HG03457 (cell line): ENCODE results near the gene IFRD1.

Experiments
- ATAC-seq: cut with Tn5 transposase; IDR thresholded peaks from one replicate; pipeline ENCODE4 v1.9.1; 2021; ENCODE audit warnings: moderate number of reproducible peaks; ENCODE audit not compliant: unreplicated experiment

IFRD1 gene

DNA sequence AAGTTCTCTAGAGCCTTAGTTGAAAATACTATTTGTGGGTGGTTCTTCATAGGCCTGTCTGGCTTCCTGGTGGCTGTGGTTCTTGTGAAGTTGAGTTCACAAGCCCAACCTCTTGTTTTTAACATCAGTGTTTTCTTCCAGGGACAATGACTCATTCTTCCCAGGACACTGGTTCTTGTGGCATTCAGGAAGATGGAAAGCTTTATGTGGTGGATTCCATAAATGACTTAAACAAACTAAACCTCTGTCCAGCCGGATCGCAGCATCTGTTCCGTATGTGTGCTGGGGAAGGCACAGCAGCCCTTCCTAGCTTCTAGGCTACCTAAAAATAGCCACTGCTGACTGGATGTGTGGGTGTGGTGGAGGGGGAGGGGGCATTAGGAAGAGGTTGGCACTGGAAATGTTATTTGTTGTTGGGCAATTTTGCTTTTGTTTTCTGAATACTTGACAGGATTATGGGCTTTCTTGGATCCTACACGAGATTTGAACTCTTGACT is 34.5 kb downstream of the IFRD1 start:
- ATAC-seq = no peak

DNA sequence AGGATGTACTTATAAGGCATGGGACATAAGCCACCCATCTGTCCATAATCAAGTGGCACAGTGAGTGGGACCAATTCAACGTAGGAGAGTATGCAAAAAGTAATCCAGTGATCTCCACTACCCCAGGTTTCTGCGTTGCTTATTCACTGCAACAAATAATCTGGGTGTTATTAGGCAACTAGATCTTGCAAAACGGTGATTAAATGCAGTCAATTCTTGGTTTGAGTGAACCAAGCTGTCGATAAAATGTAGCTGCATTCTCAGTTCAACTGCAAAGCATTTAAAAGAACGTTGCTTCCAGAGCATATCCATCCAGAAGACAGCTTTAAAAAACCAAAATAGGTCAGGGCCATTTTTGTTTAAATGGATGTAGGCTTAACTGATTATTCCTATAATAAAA is 35.5 kb downstream of the IFRD1 start:
- ATAC-seq = no peak

DNA sequence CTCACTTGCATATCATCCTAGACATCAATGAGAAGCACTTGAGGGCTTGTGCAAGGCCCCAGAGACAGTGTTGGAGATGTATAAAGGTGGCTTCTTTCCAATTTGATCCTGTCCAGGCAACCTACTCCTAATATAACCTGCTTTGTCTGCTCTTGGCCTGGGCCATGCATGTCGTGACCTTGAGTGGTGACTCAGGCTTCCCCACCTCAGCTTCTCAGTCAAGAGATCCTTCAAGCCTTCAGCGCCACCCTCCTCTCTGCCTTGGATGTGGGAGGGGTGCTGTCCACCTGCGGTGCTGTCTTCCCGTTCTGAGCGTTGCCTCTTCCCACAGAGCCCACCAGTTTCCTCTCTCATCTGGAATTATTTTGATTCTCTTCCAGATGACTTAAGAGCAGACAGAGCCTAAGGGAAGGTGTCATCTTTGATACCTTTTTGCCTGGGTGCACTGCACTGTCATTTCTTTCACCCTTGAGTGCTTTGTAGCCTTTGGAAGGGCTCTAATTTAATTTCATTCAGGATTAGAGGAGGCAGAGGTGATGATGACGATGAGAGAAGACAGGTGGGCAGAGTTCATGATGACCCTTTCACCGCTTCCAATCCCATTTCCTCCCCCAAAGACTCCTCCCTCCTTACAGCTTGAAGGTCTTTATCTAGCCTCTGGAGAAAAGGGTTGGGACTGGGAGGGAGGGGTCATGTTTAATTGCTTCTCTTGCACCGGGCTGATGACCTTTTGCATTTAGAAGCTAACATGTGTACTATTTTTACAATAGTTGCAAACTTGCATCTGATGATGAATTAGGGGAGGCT is 37.4 kb downstream of the IFRD1 start:
- no peak for ATAC-seq

DNA sequence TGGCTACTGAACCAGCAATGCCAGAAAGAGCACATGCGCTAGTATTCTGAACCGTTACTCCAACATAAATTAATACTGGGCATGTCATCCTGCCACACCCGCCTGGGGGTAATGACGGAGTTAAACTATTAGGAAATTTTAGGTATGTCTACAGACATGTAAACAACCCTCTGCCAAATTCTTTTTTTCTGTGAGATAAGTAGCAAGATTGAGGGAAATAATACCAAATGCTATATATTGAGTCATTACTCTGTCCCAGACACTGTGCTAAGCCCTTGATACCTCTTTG is 37.9 kb downstream of the IFRD1 start:
- ATAC-seq = no peak

DNA sequence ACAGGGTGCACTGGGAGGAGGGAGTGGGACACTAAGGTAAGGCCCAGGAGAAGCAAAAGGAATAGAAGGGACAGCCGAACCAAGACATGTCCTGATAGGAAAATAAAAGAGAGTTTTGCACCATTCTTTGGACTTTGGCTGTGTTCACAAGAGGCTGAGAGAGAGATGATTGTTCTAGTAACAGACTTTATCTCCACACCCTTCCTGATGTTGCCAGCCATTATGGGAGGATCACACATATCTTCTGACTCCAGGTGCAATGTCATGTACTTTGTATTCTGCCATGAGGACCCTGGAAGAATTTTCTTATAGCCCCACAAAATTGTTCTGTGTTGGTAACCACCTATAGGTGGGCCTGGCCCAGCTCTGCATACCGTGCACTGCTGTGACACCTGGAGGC is 41.9 kb downstream of the IFRD1 start:
- ATAC-seq = no peak

DNA sequence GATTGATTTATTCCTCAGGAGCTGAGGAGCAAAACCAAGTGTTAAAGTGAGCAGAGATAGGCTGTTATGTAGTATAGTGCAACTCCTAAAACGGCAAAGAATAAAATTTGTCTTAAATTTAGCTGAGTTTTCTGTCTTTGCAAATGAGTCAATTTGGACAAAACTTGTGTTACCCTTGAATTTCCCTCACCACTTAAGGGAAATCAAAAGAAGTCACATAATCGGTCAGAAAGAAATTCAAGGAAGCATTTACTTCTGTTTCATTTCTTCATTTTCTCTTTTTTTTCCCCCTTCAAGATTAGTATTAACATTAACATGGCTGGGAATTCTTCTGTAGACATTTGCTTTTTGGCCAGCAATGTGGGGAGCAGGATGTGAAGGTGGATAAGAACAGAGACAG is 44.4 kb downstream of the IFRD1 start:
- ATAC-seq = no peak

DNA sequence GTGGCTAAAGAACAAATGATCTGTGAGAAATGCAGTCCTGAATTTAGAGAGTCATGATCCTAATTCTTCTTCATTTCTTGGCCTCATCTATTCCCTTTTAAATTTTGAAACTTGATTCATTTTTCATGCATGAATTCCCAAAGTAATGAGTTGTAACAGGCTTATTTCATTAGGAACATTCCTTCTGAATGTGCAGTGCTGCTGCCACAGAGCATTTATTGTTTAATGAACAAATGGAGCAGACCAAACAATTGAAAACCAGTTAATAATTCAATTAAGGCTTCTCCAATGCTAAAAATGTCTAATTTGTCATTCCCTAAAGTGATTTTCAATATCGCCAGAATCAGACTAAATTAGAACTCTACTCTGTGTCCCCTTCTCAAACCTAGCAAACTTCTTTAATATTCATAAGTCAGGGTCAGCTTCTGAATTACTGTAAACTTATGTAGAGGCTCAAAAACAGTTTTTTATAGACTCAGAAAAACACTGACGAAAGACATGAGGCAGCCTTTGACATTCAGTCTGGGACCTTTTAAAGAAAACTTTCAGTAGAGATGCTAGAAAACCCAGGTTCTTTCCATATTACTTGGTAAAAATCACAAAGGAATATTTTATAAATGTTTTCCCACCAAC is 45.0 kb downstream of the IFRD1 start:
- ATAC-seq = no peak

DNA sequence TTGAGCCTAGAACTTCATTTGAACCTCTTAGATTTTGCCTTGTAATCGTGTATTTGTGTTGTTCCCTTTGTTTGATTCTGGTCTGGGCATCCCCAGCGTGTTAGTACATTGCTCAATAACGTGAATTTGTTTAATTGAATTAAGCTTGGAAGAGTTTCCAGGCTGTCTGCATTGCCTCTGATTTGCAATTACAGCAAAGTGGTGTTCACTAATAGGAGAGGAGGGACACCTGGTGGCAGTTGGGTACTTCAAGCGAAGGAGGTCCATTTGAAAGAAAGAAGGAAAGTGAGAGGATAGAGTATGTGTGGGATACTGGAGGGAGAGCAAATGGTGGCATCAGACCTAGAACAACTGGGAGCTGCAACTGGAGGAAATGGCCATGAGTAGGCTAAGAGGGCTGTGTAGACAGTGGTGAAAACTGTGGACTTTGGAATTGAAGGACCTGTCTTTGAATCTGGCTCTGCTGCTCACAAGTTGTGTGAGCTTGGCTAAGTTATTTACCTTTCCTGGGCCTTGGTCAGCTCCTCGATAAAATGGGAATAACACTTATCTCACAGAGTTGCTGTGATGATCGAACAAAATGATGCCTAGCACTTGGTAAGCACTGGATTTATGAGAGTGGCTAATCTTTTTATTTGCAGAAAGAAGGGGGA is 45.7 kb downstream of the IFRD1 start:
- ATAC-seq = no peak

DNA sequence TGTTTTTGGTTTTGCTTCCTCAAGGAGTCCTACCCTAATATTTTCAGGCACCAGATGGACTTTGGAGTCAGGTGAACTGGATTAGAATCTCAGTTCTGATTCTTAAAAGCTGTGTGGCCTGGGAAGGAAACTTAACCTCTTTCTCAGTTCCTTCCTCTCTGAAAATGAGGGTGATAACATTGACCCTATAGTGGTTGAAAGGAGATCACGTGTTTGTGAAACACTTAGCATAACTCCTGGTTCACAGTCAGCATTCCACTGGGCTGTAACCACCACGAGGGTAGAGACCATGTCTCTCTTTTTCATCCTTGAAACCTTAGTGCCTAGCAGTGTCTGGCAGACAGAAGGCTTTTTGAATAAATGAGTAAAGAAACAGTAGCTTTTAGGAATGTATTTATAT is 47.2 kb downstream of the IFRD1 start:
- ATAC-seq = peak; percentile 72

DNA sequence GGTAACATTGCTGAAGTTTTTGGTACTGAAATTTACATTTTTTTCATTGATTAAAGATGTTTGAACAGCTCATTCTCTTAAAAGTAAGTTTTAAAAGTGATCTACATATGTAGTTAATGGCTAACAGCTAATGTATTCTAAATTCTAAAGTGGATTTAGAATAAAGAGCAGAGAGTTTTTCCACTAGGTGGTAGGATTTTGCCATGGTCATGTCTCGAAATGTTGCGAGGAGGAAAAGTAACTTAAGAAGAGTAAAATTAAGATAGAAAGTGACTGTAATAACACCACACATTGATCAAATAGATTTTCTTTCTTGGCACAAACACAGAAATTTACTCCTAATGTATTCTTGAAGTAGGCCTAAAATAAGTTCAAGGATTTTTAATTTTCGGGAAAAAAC is 50.4 kb downstream of the IFRD1 start:
- ATAC-seq = no peak

DNA sequence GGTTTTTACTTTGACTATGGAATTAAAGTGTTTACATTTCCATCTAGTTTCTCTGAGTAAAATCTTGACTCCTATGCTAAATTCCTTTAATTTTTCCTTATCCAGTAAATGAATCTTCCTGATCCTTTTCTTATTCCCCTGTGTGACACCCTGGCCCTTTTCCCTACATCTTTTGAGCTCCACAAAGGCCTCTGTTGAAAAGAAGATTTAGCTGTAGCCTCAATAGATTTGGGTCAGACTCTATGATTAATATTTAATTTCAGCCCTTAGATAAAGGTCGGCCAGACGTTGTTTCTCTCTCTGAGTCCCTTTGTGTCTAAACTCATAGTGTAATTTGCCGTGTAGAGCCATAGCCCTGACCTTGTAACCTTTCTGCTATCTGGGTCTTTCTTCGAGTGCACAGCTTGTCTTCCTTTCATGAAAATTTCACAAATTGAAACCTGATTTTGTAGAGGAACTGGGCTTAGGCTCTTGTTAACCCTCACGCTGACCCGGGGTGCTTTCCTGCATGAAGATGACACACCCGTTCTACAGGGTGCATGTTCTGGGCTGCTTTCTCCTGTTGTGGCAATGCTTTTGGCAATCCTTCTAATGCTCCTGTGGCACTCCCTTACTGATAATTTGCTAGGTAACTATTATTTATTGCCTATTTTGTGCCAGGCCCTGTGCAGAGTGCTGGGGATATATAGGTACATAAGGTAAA is 51.7 kb downstream of the IFRD1 start:
- no peak for ATAC-seq

DNA sequence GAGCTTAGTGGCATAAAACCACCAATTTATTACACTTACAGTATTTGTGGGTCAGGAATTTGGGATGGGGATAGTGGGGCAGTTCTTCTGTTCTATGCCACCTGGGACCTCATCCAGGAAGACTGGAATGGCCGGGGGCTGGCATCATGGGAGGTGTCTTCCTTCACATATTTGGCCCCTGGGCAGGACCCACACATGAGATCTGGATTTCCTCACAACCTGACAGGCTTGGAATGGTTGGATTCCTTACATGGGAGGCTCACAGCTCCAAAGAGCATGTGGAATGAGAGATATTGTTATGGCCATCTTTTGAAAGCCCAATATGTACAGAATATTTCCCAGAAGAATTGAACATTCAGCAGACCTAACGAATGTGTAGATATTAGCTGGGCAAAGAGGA is 52.4 kb downstream of the IFRD1 start:
- no peak for ATAC-seq

DNA sequence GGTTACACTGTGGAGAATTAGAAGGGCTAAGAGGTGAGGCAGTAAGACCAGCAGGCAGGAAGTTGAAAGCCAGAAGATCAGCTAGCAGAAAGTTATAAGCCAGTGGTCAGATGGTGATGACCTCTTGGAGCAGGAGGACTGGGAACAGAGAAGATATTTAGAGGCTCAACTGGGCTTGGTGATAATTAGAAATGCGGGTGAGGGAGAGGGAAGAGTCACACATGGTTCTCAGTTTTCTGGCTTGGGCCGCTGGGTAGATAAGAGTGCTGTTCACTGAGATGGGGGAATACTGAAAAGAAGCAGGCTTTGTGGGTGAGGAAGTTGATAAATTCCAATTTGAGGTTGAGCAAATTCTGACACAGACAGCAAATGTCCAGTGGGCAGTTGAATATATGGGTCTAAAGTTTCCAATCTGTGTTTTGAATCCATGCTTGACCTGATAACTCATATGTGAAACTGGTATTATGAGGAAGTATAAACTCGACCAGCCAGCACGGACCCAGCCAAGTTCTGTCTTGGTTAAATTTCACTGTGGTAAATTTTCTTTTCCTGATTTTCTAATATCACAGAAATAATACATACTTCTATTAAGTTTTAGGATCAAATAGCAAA is 53.2 kb downstream of the IFRD1 start:
- no peak for ATAC-seq

DNA sequence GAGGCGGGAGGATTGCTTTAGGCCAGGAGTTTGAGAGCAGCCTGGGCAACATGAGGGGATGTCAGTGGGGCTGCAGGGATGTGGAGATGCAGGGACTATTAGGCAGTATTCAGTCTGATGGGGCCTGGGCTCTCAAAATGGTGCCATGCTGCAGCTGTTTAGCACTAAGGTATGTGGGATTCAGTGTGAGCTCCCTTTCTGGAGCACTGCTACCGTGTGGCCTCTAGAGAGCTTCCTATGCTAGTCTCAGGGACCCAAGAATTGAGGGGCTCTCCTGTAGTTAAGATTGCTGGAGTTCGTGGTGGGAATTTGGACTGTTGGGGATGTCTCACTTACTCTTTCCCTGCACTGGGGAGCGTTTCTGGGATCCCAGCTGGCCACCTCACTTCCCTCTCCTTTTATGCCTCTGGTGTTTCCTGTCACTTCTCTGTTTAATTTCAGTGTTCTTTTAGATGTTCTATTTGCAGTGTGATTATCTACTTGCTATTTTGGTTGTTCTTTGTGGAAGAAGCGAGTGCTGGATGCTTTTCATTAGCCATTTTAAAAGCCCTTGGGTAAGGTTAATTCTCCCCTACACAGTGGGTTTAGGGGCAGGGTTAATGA is 53.9 kb downstream of the IFRD1 start:
- no peak for ATAC-seq

DNA sequence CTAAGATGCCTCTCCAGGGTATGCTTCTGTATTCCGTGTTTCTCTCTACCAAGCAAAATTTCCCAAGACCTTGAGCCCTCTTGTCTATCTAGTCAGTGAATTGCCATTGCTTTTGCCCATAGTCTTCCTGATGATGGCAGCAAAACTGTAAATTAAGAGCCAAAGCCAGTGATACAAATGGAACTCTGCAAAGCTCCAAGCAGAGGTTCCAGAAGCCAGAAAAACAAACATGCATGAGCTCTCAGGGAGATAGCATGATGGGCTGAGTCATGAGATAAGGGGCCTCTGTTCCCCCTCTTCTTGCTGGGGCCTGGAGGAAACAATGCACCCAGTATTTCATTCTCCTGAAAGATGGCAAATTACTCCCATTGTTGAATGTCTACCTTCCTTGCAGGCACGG is 55.2 kb downstream of the IFRD1 start:
- ATAC-seq = no peak

DNA sequence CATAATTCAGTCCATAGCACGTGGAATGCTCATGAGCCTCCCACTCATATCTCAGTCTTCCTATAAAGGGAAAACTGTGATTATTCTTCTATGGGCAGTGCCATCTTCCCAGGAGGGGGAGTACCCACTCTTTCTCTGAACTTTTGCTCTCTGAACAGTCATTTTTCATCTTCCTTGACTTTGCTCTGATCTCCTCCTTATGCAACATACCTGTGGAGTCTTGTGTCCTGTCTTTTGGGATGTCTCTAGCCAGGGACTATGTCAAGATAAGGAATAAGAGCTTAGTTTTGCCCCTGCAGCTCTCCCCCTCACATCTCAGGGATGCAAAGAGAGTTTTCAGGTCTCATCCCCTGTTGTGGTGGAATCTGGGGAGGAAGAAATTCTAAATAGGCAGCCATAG is 58.1 kb downstream of the IFRD1 start:
- ATAC-seq = no peak

DNA sequence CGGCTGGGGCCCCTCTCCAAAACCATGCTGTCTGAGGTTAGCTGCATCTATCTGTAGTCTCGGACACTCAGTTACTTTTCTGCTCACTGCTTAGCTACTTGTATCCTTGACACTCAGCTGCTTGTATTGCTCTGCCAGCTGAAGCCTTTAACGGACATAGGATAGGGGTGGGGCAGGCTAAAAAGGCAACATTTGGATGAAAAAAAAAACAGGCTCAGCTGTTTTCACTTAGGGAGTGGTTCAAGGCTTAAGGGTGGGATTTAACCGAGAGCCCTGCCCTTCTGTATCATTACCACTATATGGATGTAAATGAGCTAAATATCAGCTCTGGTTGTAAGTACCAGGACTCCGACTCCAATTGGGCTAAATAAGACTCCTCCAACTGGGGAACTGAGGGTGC is 59.1 kb downstream of the IFRD1 start:
- no peak for ATAC-seq

DNA sequence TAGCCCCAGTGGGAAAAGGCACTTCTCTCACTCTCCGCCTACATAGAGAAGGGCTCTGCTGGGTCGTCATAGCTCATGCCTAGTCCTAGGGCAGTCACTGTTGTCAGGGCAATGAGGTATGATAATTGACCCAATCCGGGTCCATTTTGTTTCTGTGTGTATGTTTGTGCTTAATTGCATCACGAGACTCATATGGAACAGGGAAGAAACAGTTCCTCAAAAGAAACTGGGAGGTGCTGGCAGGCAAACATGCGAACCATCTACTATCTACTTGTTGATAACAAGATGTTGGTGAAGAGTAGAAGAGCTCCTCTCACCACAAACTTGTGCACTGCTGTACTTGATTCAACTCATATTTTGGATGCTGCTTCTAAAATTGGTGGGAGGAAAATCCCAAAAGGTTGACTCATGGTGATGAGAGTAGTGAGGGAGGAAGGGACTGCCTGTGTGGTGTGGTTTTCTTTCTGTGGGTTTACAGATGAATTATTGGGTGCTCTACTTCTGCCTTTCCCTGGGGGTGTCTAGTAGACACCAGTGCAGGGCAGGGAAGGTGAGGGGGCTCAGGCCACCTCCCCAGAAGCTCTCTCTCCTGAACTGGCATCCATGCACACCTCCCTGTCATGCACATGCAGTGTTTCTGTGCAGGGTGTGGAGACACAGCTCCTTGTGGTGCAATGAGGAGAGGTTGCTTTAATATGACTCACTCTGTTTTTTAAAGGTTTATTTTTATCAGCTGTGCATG is 59.9 kb downstream of the IFRD1 start:
- ATAC-seq = peak; percentile 73

DNA sequence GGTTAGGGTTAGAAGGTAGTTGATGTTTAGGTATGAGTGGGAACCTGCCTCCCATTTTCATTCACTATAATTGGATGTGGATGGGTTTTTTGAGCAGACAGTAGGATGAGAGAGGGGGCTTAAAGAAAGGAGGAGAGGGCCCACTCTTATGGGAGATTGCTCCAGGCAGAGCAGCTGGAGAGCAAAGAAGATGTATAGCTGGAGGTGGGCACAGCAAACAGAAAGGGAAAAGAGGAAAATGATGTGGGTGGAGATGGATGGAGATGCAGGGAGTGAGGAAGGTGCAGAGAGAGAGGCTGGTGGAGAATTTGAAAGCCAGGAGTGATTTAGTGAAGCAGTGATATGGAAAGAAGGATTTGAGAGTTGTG is 60.5 kb downstream of the IFRD1 start:
- ATAC-seq = no peak
